GM12891 (cell line): ENCODE measurements around the gene SPINT1.

Experiments
- PAX5 ChIP-seq: IDR thresholded peaks from 2 replicates; pipeline ENCODE4 v1.6.1; 2011; ENCODE audit warnings: low read length, moderate library complexity, mild to moderate bottlenecking; ENCODE audit not compliant: insufficient read depth, severe bottlenecking
- POLR2A ChIP-seq: IDR thresholded peaks from 2 replicates; pipeline ENCODE4 v1.6.1; 2011; ENCODE audit warnings: low read depth, low read length, control low read depth
- POLR2AphosphoS5 ChIP-seq: IDR thresholded peaks from 2 replicates; pipeline ENCODE4 v1.6.1; 2011; ENCODE audit warnings: low read depth, low read length, control low read depth
- TAF1 ChIP-seq: IDR thresholded peaks from 2 replicates; pipeline ENCODE4 v1.6.1; 2011; ENCODE audit warnings: low read depth, low read length, control low read depth

DNA sequence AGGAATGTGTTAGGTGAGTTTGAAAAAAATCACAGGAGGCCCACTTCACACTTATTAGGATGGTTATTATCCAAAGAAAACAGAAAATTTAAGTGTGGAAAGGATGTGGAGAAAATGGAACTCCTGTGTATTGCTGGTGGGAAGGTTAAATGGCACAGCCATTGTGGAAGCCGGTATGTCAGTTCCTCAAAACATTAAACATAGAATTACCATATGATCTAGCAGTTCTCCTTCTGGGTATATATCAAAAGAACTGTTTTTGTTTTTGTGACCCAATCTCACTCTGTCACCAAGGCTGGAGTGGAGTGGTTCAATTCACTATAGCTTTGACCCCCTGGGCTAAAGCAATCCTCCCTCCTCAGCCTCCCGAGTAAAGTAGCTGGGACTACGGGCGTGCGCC lies 47.3 kb upstream of the SPINT1 start:
- TF ChIP-seq TAF1 (no peak), POLR2AphosphoS5 (no peak), POLR2A (no peak), PAX5 (no peak)
